Transverse colon (tissue), 4 donors: ENCODE measurements around the gene CERS4. TPM values are rescaled to one million over a fixed set of nuclear protein-coding genes. Genes with fewer than 3 reads are reported as not detected.
"Not testable (repeated sequence)": the region's sequence is repeated elsewhere in the genome, so short reads cannot be mapped to it uniquely, and the experiment has no call there.

Source experiments
- DNase-seq: peaks from one replicate; pipeline ENCODE4 v3.0.0-alpha.2; 2019
- H3K27ac ChIP-seq, 4 donors: fragments of 200-600 bp; sonication (generic); 2 replicates each; pipeline ENCODE4 v1.5.1; 2016 to 2018; ENCODE audit warnings: inconsistent platforms in 4 of 4
- H3K27me3 ChIP-seq: fragments of 200-600 bp; sonication (generic); 2 replicates; pipeline ENCODE4 v1.5.1; 2017; ENCODE audit warnings: inconsistent platforms
- H3K36me3 ChIP-seq, 4 donors: fragments of 200-600 bp; sonication (generic); 2 replicates each; pipeline ENCODE4 v1.5.1; 2017 to 2019; ENCODE audit warnings: inconsistent platforms in 4 of 4
- H3K4me1 ChIP-seq, 4 donors: fragments of 200-600 bp; sonication (generic); 2 replicates each; pipeline ENCODE4 v1.5.1; 2017 to 2020; ENCODE audit warnings: inconsistent platforms in 4 of 4
- H3K4me3 ChIP-seq, 4 donors: fragments of 200-600 bp; sonication (generic); 1 replicate in 1 of 4; 2 replicates in 3 of 4; pipeline versions ENCODE4 v1.5.1 to v1.6.1; 2017 to 2019; ENCODE audit warnings: inconsistent platforms in 4 of 4
- H3K9me3 ChIP-seq, 2 donors: fragments of 200-600 bp; sonication (generic); 2 replicates each; pipeline ENCODE4 v1.5.1; 2017 to 2019; ENCODE audit warnings: inconsistent platforms in 2 of 2
- CTCF ChIP-seq, 5 experiments: fragments of 200-600 bp in 3 of 5; fragments of 450-650 bp in 2 of 5; sonication (generic) in 3 of 5; IDR thresholded peaks; 1 replicate in 2 of 5; 2 replicates in 3 of 5; pipeline ENCODE4 v1.5.1; 2016 to 2017; ENCODE audit warnings: antibody characterized with exemption in 5 of 5, inconsistent platforms in 3 of 5, mild to moderate bottlenecking in 2 of 5, moderate library complexity in 1 of 5
- EP300 ChIP-seq: sonication (generic); formaldehyde crosslinking; IDR thresholded peaks from one replicate; pipeline ENCODE4 v1.6.1; 2017; ENCODE audit warnings: antibody characterized with exemption, low read depth
- POLR2A ChIP-seq: fragments of 450-650 bp; IDR thresholded peaks from one replicate; pipeline ENCODE4 v1.6.1; 2016; ENCODE audit warnings: antibody characterized with exemption, mild to moderate bottlenecking, moderate library complexity
- POLR2AphosphoS5 ChIP-seq, 3 donors: sonication (generic); formaldehyde crosslinking; IDR thresholded peaks; one replicate each; pipeline ENCODE4 v1.6.1; 2016; ENCODE audit warnings: antibody characterized with exemption in 3 of 3
- WGBS, 2 donors: methylation state at CpG; one replicate each; pipeline ENCODE4 v1.1.5; 2018; ENCODE audit warnings: low coverage in 1 of 2; 5-methylcytosine and 5-hydroxymethylcytosine counted together
- in situ Hi-C, 4 donors: fragments of 200-750 bp; cut with MboI; loops; one replicate each; pipeline versions ENCODE4 v1.15.0 to v1.15.1; 2017; ENCODE audit warnings: low sequenced_read_pairs in 3 of 4, low pct_ligation_motif_present in 1 of 4, low pct_unique_long_range_greater_than_20kb in 1 of 4
- intact Hi-C: fragments of 100-400 bp; cut with DNase I; formaldehyde crosslinking; loops from one replicate; pipeline ENCODE4 v1.15.1; 2023; ENCODE audit warnings: low total_unique reads
- total RNA-seq, 4 donors: library from RNA; depleted of rRNA; stranded (reverse); fragments of >200 nt; gene quantifications; one replicate each; pipeline ENCODE4 v1.1.0, GENCODE V29; 2016

The CERS4 gene
- total RNA-seq, 4 donors from 2014 or later = 3.4 to 58.0 (median 19.7) TPM

GRCh38 chr19:8269724-8270123 is 60.6 kb downstream of the CERS4 start:
- Histone ChIP-seq H3K9me3 (no peaks in the 10 kb centered on the region), H3K4me3 (no peak overlapping the region), H3K4me1 (peaks cover 0 to 11% (median 3%) of the 10 kb centered on the region in 4 donors), H3K27me3 (peaks cover 12% of the 10 kb centered on the region), H3K27ac (peak overlapping the region; percentile 57 to 74 (median 59)), H3K36me3 (no peaks in the 10 kb centered on the region)
- TF ChIP-seq EP300 (no peak), POLR2AphosphoS5 (IDR thresholded peaks at IDR 0.05) (no peak), CTCF (IDR thresholded peaks at IDR 0.05) (no peak), POLR2A (no peak)
- intact Hi-C loops = no loop called here
- in situ Hi-C loops = loop anchor here in 1 of 4 donors (5.0 kb wide), 1 partner anchor 53 kb away; the partner anchor contains the start of genes NDUFA7 and RPS28
- 60 to 91% methylated on average over 1 to 3 of the region's 3 CpGs for WGBS, 2 donors
- no peak for DNase-seq

- intact Hi-C loops, H3K36me3 ChIP-seq, H3K27ac ChIP-seq, in situ Hi-C loops, H3K4me1 ChIP-seq, H3K9me3 ChIP-seq, H3K27me3 ChIP-seq, DNase-seq, H3K4me3 ChIP-seq: not testable (repeated sequence)
- no CpG with 5 or more reads among the region's 9 CpGs for WGBS, 2 donors
These were observed 67.3 kb downstream of the CERS4 start for GRCh38 chr19:8276508-8276907.

GRCh38 chr19:8291337-8291736 is 82.2 kb downstream of the CERS4 start:
- in situ Hi-C loops, H3K4me1 ChIP-seq, H3K27me3 ChIP-seq, DNase-seq, H3K27ac ChIP-seq, H3K4me3 ChIP-seq, intact Hi-C loops, H3K36me3 ChIP-seq, H3K9me3 ChIP-seq: not testable (repeated sequence)
- no CpG with 5 or more reads among the region's 9 CpGs for WGBS, 2 donors

- no peak for DNase-seq
- Histone ChIP-seq H3K4me3 (no peak overlapping the region), H3K27me3 (no peaks in the 10 kb centered on the region), H3K27ac (no peak overlapping the region), H3K9me3 (no peaks in the 10 kb centered on the region), H3K36me3 (peaks cover 0 to 5% (median 0%) of the 10 kb centered on the region in 4 donors), H3K4me1 (peaks cover 4 to 16% (median 14%) of the 10 kb centered on the region in 4 donors)
- intact Hi-C loops = no loop called here
- no peak for TF ChIP-seq EP300
- in situ Hi-C loops = no loop called here
- WGBS, 2 donors = 30 to 55% methylated on average over 2 to 11 of the region's 11 CpGs
These were observed 93.2 kb downstream of the CERS4 start for GRCh38 chr19:8302357-8302691.

GRCh38 chr19:8302734-8303133 is 93.6 kb downstream of the CERS4 start:
- Histone ChIP-seq H3K4me3 (no peak overlapping the region), H3K9me3 (no peaks in the 10 kb centered on the region), H3K4me1 (peaks cover 8 to 20% (median 18%) of the 10 kb centered on the region in 4 donors), H3K36me3 (peaks cover 0 to 5% (median 0%) of the 10 kb centered on the region in 4 donors), H3K27me3 (no peaks in the 10 kb centered on the region), H3K27ac (no peak overlapping the region)
- in situ Hi-C loops = no loop called here
- TF ChIP-seq POLR2A (no peak), CTCF (IDR thresholded peaks at IDR 0.05) (no peak), POLR2AphosphoS5 (IDR thresholded peaks at IDR 0.05) (no peak), EP300 (no peak)
- 79 to 81% methylated on average over 5 to 6 of the region's 7 CpGs for WGBS, 2 donors
- intact Hi-C loops = no loop called here
- no peak for DNase-seq
